Stimulated activated CD8-positive, alpha-beta memory T cell treated with anti-CD3 and anti-CD28 coated beads, Interleukin-15, amount 100 ng/mL, for 4 hours (primary cell): ENCODE measurements around the gene KIAA0040.

Experiments
- DNase-seq, 2 donors: peaks; one replicate each; pipeline ENCODE4 v3.0.0-alpha.2; 2020; ENCODE audit warnings: low read depth in 2 of 2

Gene KIAA0040

DNA sequence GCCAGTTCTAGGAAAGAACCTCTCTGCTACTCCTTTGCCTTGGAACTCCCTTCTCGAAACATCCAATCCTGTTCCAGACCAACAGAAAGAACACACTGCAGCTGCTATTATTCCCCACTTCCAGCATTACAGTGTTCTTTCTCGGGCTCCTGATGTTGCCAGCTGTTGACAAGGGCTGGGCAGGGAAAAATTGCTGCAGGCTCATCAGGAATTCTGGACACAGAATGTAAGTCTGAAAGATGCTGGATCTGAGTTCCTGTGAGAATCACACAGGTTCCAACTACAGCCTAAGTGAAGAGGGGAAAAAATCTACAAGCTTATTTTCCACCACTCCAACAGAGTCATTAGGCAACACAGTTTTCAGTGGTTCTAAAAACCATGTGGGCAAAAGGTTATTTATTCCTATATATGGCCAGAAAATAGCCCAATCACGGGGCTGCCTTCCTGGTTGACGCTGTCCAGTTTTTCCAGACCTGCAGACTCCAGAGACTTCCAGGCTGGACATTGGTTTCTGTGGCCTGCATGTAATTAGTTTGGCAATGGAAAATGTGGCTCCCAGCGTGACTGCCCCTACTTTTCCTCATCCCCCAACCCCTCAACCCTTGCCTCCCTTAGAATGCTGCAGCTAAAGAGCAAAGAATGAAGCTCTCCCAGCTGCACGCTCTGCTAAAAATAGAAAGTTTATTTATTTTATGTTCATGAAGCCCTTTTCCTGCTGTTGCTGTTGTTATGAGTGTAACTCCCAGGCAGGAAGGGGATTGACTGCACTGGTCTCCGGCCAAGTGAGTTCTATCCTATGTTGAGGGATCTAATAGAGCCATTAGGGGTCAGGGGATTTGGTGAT lies 8.3 kb upstream of the KIAA0040 start:
- no peak for DNase-seq

- no peak for DNase-seq
Measured at GRCh38 chr1:175198332-175198731, 5.8 kb upstream of the KIAA0040 start.

GRCh38 chr1:175197531-175197930 lies 5.0 kb upstream of the KIAA0040 start:
- DNase-seq, result no peak

- no peak for DNase-seq
Measured at GRCh38 chr1:175195798-175196197, 3.2 kb upstream of the KIAA0040 start.

GRCh38 chr1:175195281-175195680 lies 2.7 kb upstream of the KIAA0040 start:
- no peak for DNase-seq

DNA sequence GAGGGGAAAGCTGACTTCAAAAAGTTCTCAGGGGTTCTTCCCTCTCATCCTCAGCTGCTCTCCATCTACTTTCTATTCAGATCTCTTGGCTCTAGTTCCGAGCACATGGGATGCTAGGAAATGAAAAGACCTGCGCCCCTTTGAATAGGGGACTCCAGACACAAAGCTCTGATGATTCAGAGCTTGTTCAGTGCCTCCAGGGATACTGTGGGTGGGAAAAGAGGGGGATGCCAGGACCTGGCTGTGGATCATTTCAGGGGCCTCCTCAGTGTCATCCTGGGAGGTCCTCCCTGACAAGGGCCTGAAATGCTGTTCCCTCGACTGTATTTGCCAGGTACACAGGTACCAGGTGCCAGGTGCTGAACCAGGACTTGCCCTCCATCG lies 943 bp upstream of the KIAA0040 start:
- DNase-seq, result no peak

- no peak for DNase-seq
Measured at GRCh38 chr1:175192111-175192629, 406 bp downstream of the KIAA0040 start.

DNA sequence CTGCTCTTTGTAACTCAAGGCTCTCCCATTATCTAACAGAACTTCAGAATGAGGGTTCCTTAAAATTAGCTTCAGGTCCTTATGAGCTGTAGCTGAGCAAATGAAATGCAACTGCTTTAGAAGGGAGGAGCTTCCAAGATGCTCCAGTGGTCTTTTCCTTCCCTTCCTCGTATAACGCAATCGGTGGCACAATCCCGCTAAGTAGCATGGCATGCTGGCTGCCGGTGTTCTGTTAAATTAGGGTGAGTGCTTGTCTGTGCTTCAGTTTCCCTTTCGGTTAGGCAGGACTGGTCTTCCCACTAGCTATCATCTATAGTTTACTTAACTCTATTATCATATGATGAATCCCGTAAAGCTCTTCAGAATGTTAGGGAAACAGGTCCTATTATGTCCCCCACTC lies 917 bp downstream of the KIAA0040 start:
- no peak for DNase-seq

- peak in 1 of 2 donors; percentile 33 for DNase-seq
Measured at GRCh38 chr1:175188936-175189335, 3.6 kb downstream of the KIAA0040 start.

DNA sequence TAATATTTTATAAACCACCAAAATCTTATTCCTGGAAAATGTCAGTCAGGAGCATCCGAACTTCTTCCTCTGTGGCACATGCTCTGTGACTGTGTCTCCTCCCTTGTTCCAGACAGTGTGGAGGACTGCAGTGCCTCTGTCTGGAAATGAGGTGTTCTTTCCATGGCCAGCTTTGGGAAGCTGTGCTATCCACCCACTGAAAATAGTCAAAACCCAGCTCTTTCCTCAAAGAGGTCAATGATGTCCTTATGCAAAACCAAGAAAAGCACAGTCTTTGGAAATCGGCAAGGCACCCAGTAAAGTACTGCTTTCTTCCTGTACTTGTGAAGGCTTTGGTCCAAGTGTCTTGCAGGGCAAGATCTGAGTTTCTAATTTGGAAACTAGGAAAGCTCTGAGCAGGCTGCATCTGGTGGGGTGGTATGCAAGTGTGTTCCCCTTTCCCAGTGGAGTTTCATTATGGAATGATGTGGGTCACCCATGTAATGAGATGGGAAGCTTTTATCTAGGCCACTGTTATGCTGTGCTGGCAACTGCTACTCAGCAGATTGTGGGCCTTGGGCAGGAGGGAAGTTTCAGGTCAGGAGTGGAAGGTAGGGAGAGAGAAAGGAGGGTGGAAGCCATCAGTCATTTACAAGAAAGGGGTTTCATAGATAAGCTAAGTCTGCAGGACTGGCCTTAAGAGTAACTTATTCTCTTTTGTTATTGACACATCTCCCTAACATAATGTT lies 6.0 kb downstream of the KIAA0040 start:
- DNase-seq, result no peak

GRCh38 chr1:175185903-175186302 lies 6.7 kb downstream of the KIAA0040 start:
- no peak for DNase-seq

DNA sequence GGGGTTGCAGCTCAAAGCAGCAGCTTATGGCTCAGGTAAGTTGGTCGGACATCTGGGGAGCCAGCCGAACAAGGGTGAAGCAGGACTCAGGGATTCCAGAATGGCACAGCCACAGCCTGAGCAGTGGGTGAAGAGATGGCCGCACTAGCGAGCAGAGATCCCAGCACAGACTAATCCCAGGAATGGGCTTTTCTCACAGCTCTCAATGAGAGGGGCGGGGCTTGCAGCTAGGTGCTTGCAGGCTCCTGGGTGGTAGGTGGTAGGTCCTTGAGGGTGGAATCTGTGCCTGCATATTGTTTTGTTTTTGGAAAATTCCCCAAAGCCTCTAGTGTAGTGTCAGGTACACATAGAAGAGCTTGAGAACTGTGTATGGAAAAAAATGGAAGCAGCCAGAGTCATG lies 9.0 kb downstream of the KIAA0040 start:
- DNase-seq, result no peak

- no peak for DNase-seq
Measured at GRCh38 chr1:175182201-175182746, 10.3 kb downstream of the KIAA0040 start.

DNA sequence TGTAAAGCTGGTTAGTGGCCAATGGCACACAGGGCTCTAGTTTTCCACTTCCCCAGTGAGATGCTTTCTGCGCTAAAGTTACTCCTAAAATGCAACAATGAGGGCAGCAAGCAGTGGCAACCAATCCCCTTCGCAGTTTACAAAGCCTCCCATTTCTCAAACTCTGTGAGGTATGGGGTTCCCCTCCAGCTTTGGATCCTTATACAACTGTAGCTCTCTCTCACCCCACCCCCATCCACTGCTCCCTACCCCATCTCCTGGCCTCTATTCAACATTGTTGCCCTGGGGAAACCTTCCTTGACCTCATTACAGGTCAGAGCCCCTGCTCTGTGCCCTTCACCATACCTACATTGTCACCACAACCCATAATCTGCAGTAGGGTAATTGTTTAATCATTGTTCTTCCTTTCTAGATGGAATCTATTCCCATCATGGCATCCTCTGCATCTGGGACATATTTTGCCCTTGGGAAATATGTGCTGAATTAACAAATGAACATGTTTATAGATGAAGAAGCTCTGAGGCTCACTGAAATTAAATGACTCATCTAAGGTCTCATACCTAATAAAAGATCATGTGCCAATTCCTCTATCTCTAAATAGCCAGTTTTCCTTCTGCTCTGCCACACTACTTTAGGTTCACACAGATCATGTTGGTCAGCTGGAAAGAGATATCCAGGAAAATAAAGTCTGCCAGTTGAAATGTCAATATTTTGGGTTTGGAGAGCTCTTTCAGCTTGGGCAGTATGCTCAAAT lies 12.6 kb downstream of the KIAA0040 start:
- no peak for DNase-seq

GRCh38 chr1:175178456-175178855 lies 14.1 kb downstream of the KIAA0040 start:
- no peak for DNase-seq

GRCh38 chr1:175178056-175178455 lies 14.5 kb downstream of the KIAA0040 start:
- no peak for DNase-seq

GRCh38 chr1:175176246-175176645 lies 16.3 kb downstream of the KIAA0040 start:
- DNase-seq, result no peak

GRCh38 chr1:175174309-175175102 lies 18.1 kb downstream of the KIAA0040 start:
- DNase-seq, result no peak

DNA sequence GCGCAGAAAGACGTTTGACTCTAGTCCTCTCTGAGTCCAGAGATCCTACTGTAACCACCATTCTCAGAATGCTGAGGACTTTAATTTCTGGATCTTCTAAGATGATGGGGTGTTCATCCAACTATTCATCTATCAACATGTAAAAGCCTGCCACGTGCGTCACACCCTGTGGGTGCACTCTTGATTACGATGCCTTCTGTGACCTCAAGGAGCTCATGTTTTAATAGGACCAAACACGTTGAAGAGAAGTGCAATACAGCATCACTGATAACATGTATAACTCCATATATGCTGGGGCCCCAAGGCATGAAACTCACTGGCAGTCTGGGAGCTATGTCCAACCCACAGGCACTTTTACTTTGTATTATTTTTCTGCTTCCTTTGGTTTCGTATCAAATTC lies 19.0 kb downstream of the KIAA0040 start:
- DNase-seq, result no peak

GRCh38 chr1:175172503-175172902 lies 20.1 kb downstream of the KIAA0040 start:
- DNase-seq, result no peak
